MM.1S (cell line): ENCODE measurements around the gene KCNG2.

Experiments
- CTCF ChIP-seq: fragments of 300-600 bp; sonication (generic); IDR thresholded peaks from 2 replicates; pipeline ENCODE4 v1.5.1; 2016; ENCODE audit warnings: antibody characterized with exemption, low read length, mixed read lengths
- EZH2 ChIP-seq: fragments of 300-600 bp; sonication (generic); optimal IDR thresholded peaks from 2 replicates; pipeline ENCODE3; 2017; ENCODE audit warnings: low read depth, mild to moderate bottlenecking, antibody characterized with exemption, low read length, mixed read lengths

- TF ChIP-seq EZH2 (no peak), CTCF (no peak)
These were observed 63.9 kb downstream of the KCNG2 start for GRCh38 chr18:79861687-79862086.
